SU-DHL-6 (cell line): Measurements from ENCODE around the gene SAA2.

Experiments
- EZH2phosphoT487 ChIP-seq: fragments of 200-600 bp; sonication (generic), shearing (Covaris generic); conservative IDR thresholded peaks from 2 replicates; pipeline ENCODE4 v1.6.1; 2018; ENCODE audit warnings: mild to moderate bottlenecking, antibody characterized with exemption, low read length, moderate library complexity, mixed read lengths
- TF ChIP-seq, protein P1 (sequence below): fragments of 200-600 bp; sonication (generic); IDR thresholded peaks from one replicate; pipeline ENCODE4 v1.5.1; 2017; ENCODE audit warnings: antibody characterized with exemption, mild to moderate bottlenecking, low read length, moderate library complexity; ENCODE audit not compliant: insufficient read depth, poor library complexity, severe bottlenecking

DNA sequence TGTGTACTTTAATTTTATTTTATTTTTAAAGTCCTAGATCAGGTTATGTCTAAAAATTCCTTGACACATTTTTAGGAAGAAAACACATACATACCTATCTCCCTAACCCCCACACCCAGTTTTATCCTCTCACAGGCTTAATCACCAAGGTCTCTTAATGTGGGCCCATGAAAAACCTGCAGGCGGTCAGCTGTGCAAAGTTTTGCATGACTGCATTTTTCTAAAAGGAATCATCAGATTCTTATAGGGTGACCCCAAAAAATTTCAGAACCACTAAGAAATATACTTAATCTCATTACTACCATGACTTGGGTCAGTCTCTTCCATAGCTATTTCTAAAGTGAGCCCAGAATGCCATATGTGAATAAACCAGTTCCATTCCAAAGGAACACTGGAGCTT lies 37.4 kb upstream of the SAA2 start:
- TF ChIP-seq, protein P1, sequence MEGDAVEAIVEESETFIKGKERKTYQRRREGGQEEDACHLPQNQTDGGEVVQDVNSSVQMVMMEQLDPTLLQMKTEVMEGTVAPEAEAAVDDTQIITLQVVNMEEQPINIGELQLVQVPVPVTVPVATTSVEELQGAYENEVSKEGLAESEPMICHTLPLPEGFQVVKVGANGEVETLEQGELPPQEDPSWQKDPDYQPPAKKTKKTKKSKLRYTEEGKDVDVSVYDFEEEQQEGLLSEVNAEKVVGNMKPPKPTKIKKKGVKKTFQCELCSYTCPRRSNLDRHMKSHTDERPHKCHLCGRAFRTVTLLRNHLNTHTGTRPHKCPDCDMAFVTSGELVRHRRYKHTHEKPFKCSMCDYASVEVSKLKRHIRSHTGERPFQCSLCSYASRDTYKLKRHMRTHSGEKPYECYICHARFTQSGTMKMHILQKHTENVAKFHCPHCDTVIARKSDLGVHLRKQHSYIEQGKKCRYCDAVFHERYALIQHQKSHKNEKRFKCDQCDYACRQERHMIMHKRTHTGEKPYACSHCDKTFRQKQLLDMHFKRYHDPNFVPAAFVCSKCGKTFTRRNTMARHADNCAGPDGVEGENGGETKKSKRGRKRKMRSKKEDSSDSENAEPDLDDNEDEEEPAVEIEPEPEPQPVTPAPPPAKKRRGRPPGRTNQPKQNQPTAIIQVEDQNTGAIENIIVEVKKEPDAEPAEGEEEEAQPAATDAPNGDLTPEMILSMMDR: no peak
- TF ChIP-seq EZH2phosphoT487: no peak
